ENCODE results near the gene CASP1.

GRCh38 chr11:105005451-105005845, 29.5 kb downstream of the CASP1 start:
- no peak for TF ChIP-seq CTCF (IDR thresholded peaks at IDR 0.05)
- no peak for TF ChIP-seq POLR2A (IDR thresholded peaks at IDR 0.05)
